ENCODE measurements around the gene NLRC5.

Gene NLRC5

DNA sequence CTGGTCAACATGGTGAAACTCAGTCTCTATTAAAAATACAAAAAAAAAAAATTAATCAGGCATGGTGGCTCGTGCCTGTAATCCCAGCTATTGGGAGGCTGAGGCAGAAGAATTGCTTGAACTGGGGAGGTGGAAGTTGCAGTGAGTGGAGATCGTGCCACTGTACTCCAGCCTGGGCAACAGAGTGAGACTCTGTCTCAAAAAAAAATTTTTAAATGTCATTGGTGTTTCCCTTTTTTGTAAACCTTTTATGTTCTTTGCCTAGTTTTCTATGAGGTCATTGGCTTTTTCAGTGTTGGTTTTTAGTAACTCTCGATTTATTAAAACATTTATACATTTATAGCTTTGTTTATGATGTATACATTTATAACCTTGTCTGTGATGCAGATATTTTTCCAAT is 18.2 kb downstream of the NLRC5 start:
- TF ChIP-seq ZFP3 (CRISPR knock-in tag; IDR thresholded peaks at IDR 0.05) (no peak), GLIS3 (CRISPR knock-in tag; IDR thresholded peaks at IDR 0.05) (no peak), CSDC2 (CRISPR knock-in tag; IDR thresholded peaks at IDR 0.05) (no peak), OSR1 (CRISPR knock-in tag; IDR thresholded peaks at IDR 0.05) (no peak), PPARA (CRISPR knock-in tag; IDR thresholded peaks at IDR 0.05; ENCODE audit: borderline replicate concordance) (no peak), ISL1 (CRISPR knock-in tag; IDR thresholded peaks at IDR 0.05) (no peak), ZNF565 (CRISPR knock-in tag; conservative IDR thresholded peaks at IDR 0.05; ENCODE audit: low read depth) (no peak)
- TF ChIP-seq, protein P1, sequence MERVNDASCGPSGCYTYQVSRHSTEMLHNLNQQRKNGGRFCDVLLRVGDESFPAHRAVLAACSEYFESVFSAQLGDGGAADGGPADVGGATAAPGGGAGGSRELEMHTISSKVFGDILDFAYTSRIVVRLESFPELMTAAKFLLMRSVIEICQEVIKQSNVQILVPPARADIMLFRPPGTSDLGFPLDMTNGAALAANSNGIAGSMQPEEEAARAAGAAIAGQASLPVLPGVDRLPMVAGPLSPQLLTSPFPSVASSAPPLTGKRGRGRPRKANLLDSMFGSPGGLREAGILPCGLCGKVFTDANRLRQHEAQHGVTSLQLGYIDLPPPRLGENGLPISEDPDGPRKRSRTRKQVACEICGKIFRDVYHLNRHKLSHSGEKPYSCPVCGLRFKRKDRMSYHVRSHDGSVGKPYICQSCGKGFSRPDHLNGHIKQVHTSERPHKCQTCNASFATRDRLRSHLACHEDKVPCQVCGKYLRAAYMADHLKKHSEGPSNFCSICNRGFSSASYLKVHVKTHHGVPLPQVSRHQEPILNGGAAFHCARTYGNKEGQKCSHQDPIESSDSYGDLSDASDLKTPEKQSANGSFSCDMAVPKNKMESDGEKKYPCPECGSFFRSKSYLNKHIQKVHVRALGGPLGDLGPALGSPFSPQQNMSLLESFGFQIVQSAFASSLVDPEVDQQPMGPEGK (CRISPR knock-in tag; IDR thresholded peaks at IDR 0.05; ENCODE audit: borderline replicate concordance): no peak
- TF ChIP-seq, protein P2, sequence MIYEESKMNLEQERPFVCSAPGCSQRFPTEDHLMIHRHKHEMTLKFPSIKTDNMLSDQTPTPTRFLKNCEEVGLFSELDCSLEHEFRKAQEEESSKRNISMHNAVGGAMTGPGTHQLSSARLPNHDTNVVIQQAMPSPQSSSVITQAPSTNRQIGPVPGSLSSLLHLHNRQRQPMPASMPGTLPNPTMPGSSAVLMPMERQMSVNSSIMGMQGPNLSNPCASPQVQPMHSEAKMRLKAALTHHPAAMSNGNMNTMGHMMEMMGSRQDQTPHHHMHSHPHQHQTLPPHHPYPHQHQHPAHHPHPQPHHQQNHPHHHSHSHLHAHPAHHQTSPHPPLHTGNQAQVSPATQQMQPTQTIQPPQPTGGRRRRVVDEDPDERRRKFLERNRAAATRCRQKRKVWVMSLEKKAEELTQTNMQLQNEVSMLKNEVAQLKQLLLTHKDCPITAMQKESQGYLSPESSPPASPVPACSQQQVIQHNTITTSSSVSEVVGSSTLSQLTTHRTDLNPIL (CRISPR knock-in tag; IDR thresholded peaks at IDR 0.05; ENCODE audit: low read depth): no peak
- no peak for ATAC-seq

DNA sequence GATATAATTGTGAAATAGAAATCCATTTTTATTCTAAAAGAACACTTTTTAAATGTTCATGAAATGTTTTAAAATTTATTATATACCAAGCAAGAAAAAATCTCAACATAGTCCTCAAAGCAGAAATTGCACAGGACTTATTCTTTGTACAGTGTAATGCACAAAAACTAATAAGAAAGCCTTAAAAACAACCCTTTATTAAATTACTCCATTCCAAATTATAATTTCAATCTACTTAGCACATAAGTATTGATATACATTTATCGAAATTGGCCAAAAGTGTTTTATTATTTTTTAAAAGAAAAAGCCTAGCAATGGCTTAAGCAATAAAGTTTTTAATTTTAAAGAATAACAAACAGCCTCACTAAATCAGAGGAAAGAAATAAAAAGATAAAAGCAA is 19.1 kb downstream of the NLRC5 start:
- TF ChIP-seq TOX (CRISPR knock-in tag; IDR thresholded peaks at IDR 0.05; ENCODE audit: borderline replicate concordance): no peak
- ATAC-seq: no peak

DNA sequence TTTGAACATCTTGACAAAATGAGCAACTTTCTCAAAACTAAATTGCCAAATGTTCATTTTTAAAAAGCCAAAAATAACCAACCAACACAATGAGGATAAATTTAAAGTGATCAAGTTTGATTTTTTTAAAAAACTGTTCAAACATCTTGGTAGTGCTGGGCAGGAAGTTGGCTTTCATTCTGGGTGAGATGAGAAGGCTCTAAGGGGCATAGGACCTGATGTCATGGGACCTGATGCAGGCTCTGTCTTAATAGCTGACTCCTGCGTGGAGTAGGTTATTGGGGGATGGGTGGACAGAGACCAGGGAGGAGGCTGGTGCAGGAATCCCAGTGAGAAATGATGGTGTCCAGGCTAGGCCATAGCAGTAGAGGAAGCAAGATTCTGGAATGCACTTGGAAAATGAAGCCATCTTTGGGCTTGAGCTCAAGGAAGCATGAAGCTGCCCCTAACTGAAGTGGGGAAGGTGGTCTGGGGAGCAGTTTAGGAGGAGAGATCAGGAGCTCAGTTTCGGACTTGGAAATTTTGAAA is 20.4 kb downstream of the NLRC5 start:
- no peak for ATAC-seq
- TF ChIP-seq ESRRG (CRISPR knock-in tag; IDR thresholded peaks at IDR 0.05): no peak

DNA sequence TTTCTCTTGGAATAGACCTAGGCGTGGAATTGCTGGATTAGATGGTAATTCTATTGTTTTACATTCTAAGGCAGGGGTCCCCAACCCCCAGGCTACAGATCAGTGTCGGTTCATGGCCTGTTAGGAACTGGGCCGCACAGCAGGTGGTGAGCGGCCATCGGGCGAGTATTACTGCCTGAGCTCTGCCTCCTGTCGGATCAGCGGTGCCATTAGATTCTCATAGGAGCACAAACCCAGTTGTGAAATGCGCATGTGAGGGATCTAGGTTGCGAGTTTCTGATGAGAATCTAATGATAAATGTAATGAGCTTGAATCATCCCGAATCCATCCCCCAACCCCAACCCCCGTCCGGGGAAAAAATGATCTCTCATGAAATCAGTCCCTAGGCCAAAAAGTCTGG is 23.0 kb downstream of the NLRC5 start:
- no peak for ATAC-seq
- TF ChIP-seq, protein P1 (CRISPR knock-in tag; IDR thresholded peaks at IDR 0.05; ENCODE audit: borderline replicate concordance): no peak
- no peak for TF ChIP-seq ZNF8 (CRISPR knock-in tag; IDR thresholded peaks at IDR 0.05)
- TF ChIP-seq GLIS3 (CRISPR knock-in tag; IDR thresholded peaks at IDR 0.05): no peak
- TF ChIP-seq ESRRG (CRISPR knock-in tag; IDR thresholded peaks at IDR 0.05): no peak
- TF ChIP-seq, protein P2 (CRISPR knock-in tag; IDR thresholded peaks at IDR 0.05; ENCODE audit: low read depth): no peak
- no peak for TF ChIP-seq ZFP3 (CRISPR knock-in tag; IDR thresholded peaks at IDR 0.05)
- TF ChIP-seq BACH2 (CRISPR knock-in tag; IDR thresholded peaks at IDR 0.05; ENCODE audit: borderline replicate concordance): no peak
- no peak for TF ChIP-seq ZFP30 (CRISPR knock-in tag; IDR thresholded peaks at IDR 0.05)
- TF ChIP-seq ZC3H10 (CRISPR knock-in tag; IDR thresholded peaks at IDR 0.05): no peak
- TF ChIP-seq, protein P3, sequence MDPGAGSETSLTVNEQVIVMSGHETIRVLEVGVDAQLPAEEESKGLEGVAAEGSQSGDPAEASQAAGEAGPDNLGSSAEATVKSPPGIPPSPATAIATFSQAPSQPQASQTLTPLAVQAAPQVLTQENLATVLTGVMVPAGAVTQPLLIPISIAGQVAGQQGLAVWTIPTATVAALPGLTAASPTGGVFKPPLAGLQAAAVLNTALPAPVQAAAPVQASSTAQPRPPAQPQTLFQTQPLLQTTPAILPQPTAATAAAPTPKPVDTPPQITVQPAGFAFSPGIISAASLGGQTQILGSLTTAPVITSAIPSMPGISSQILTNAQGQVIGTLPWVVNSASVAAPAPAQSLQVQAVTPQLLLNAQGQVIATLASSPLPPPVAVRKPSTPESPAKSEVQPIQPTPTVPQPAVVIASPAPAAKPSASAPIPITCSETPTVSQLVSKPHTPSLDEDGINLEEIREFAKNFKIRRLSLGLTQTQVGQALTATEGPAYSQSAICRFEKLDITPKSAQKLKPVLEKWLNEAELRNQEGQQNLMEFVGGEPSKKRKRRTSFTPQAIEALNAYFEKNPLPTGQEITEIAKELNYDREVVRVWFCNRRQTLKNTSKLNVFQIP (CRISPR knock-in tag; IDR thresholded peaks at IDR 0.05; ENCODE audit: borderline replicate concordance, low read depth): no peak
- TF ChIP-seq ZNF565 (CRISPR knock-in tag; conservative IDR thresholded peaks at IDR 0.05; ENCODE audit: low read depth): no peak
- TF ChIP-seq, protein P4, sequence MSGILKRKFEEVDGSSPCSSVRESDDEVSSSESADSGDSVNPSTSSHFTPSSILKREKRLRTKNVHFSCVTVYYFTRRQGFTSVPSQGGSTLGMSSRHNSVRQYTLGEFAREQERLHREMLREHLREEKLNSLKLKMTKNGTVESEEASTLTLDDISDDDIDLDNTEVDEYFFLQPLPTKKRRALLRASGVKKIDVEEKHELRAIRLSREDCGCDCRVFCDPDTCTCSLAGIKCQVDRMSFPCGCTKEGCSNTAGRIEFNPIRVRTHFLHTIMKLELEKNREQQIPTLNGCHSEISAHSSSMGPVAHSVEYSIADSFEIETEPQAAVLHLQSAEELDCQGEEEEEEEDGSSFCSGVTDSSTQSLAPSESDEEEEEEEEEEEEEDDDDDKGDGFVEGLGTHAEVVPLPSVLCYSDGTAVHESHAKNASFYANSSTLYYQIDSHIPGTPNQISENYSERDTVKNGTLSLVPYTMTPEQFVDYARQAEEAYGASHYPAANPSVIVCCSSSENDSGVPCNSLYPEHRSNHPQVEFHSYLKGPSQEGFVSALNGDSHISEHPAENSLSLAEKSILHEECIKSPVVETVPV (CRISPR knock-in tag; IDR thresholded peaks at IDR 0.05): no peak
- TF ChIP-seq RARB (CRISPR knock-in tag; IDR thresholded peaks at IDR 0.05): no peak
- TF ChIP-seq SNAI2 (CRISPR knock-in tag; IDR thresholded peaks at IDR 0.05): no peak
- TF ChIP-seq PPARA (CRISPR knock-in tag; IDR thresholded peaks at IDR 0.05; ENCODE audit: borderline replicate concordance): no peak

Measured in SK-N-SH treated with all-trans-retinoic acid at 6 μM for 48 hours (cell line).